Left renal cortex interstitium (tissue), 4 donors: ENCODE data around the gene PHETA2. TPM values are rescaled to one million over a fixed set of nuclear protein-coding genes. Genes with fewer than 3 reads are reported as not detected.

ENCODE experiments used
- DNase-seq, 4 donors: peaks; one replicate each; pipeline ENCODE4 v3.0.0-alpha.2; 2013; ENCODE audit warnings: low read depth in 4 of 4, low spot score in 2 of 4, missing footprints in 1 of 4
- polyA plus RNA-seq, 4 donors: library from polyadenylated mRNA; unstranded; fragments of 120-200 nt; gene quantifications; one replicate each; pipeline ENCODE4 v1.2.1, GENCODE V29; 2013; ENCODE audit not compliant: insufficient read length in 4 of 4

PHETA2 gene
- 10 to 100 TPM in 3 of 4 donors, 1 to 10 TPM in 1; 9.4 to 14.7 (median 11.4) TPM for polyA plus RNA-seq

GRCh38 chr22:42074132-42074811 lies at the start of gene PHETA2:
Gene PHETA2 (plus strand): TSS chr22:42074248. CDS start chr22:42077294, 3,046 bp downstream.
- DNase-seq, result peak in 1 of 4 donors; percentile 24

- no peak for DNase-seq
These were observed 48.6 kb upstream of the PHETA2 start for GRCh38 chr22:42025421-42025820.

GRCh38 chr22:42026705-42027104 lies 47.3 kb upstream of the PHETA2 start:
- DNase-seq, result no peak

- no peak for DNase-seq
These were observed 40.5 kb upstream of the PHETA2 start for GRCh38 chr22:42033263-42034181.

- DNase-seq, result no peak
These were observed 38.8 kb upstream of the PHETA2 start for GRCh38 chr22:42035256-42035655.

- DNase-seq, result no peak
These were observed 34.8 kb upstream of the PHETA2 start for GRCh38 chr22:42039271-42039670.

GRCh38 chr22:42041784-42042183 lies 32.3 kb upstream of the PHETA2 start:
- no peak for DNase-seq

- no peak for DNase-seq
These were observed 23.3 kb upstream of the PHETA2 start for GRCh38 chr22:42050641-42051180.

GRCh38 chr22:42052765-42053164 lies 21.3 kb upstream of the PHETA2 start:
- DNase-seq, result no peak

GRCh38 chr22:42056757-42057511 lies 17.1 kb upstream of the PHETA2 start:
- no peak for DNase-seq

- no peak for DNase-seq
These were observed 13.6 kb upstream of the PHETA2 start for GRCh38 chr22:42060489-42060888.

GRCh38 chr22:42061041-42061440 lies 13.0 kb upstream of the PHETA2 start:
- no peak for DNase-seq

GRCh38 chr22:42062506-42063170 lies 11.4 kb upstream of the PHETA2 start:
- no peak for DNase-seq

GRCh38 chr22:42064629-42065028 lies 9.4 kb upstream of the PHETA2 start:
- DNase-seq, result no peak

- DNase-seq, result no peak
These were observed 8.5 kb upstream of the PHETA2 start for GRCh38 chr22:42065438-42066125.

- no peak for DNase-seq
These were observed 7.8 kb upstream of the PHETA2 start for GRCh38 chr22:42066126-42066761.

GRCh38 chr22:42066937-42067336 lies 7.1 kb upstream of the PHETA2 start:
- DNase-seq, result no peak

GRCh38 chr22:42067671-42068251 lies 6.3 kb upstream of the PHETA2 start:
- no peak for DNase-seq

- DNase-seq, result no peak
These were observed 5.8 kb upstream of the PHETA2 start for GRCh38 chr22:42068291-42068690.
